ENCODE results near the gene PBX3. TPM values are rescaled to one million over a fixed set of nuclear protein-coding genes. Genes with fewer than 3 reads are reported as not detected.

The PBX3 gene
- total RNA-seq, 1 donor from 2014 or later = 10.6 TPM

DNA sequence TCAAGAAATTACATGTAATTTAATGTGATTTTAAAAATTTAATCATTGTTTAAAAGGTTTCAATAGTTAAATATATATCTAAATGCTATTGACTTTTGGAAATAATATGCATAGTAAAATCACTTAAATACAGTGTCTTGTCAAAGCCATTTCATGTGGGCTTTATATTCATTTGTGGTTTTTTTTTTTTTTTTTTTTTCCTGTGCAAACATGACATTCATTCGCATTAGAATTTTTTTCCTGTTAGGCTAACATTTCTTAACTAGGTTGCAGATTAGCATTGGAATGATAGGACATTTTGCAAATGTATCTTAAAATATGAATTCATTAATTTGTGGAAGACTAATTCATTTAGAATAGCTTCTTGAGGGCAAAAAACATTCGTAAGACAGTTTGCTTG lies 149.8 kb downstream of the PBX3 start:
- DNase-seq (ENCODE audit: low read depth) = no peak
- Histone ChIP-seq H3K36me3 (ENCODE audit: control insufficient read depth, insufficient read depth, low read length) (no peaks in the 10 kb centered on the region), H3K27me3 (ENCODE audit: control insufficient read depth, insufficient read depth, low read length) (no peaks in the 10 kb centered on the region), H3K4me3 (ENCODE audit: low read depth, low read length) (no peak overlapping the region)
- TF ChIP-seq, protein P1, sequence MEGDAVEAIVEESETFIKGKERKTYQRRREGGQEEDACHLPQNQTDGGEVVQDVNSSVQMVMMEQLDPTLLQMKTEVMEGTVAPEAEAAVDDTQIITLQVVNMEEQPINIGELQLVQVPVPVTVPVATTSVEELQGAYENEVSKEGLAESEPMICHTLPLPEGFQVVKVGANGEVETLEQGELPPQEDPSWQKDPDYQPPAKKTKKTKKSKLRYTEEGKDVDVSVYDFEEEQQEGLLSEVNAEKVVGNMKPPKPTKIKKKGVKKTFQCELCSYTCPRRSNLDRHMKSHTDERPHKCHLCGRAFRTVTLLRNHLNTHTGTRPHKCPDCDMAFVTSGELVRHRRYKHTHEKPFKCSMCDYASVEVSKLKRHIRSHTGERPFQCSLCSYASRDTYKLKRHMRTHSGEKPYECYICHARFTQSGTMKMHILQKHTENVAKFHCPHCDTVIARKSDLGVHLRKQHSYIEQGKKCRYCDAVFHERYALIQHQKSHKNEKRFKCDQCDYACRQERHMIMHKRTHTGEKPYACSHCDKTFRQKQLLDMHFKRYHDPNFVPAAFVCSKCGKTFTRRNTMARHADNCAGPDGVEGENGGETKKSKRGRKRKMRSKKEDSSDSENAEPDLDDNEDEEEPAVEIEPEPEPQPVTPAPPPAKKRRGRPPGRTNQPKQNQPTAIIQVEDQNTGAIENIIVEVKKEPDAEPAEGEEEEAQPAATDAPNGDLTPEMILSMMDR (IDR thresholded peaks at IDR 0.05; ENCODE audit: insufficient read depth, low read length, poor library complexity, severe bottlenecking) = no peak

DNA sequence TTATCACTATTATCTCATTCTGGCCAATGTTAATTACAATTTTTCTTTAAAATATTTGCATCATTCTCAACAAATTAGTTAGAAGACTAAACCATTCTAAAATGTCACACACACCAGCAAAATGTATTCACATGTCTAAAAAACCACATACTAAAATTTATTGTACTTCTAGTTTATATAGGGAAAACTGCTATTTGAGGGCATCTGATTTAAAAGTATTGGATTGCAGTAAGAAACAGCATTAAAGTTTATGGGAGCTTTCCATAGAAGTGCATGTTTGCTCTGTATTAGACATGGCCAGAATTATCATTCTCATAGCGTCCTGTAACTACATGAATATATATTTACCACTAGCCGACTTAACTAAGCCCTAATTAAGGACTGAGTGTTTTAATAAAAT lies 150.3 kb downstream of the PBX3 start:
- no peaks in the 10 kb centered on the region for H3K36me3 ChIP-seq (ENCODE audit: control insufficient read depth, insufficient read depth, low read length)
- TF ChIP-seq, protein P1 (IDR thresholded peaks at IDR 0.05; ENCODE audit: insufficient read depth, low read length, poor library complexity, severe bottlenecking) = no peak
- H3K27me3 ChIP-seq (ENCODE audit: control insufficient read depth, insufficient read depth, low read length) = no peaks in the 10 kb centered on the region
- no peak for DNase-seq (ENCODE audit: low read depth)
- no peak overlapping the region for H3K4me3 ChIP-seq (ENCODE audit: low read depth, low read length)

DNA sequence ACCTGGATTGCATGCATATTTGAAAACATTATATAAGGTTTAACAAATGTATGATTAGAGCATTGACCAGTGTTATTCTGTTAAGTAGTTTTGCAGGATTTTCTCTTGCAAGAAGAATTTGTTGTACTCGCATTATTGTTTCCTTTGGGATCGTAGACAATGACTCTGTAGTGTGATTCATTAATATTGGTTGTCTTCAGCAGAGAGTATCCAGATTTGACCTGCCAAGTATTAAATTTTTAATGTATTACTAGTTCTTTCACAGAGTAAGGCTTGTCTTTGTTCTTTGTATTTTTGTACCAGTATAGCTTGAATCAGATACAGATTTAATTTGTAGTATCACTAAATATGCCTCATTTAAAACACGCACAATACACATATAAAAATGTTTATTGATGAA lies 155.0 kb downstream of the PBX3 start:
- TF ChIP-seq, protein P1 (IDR thresholded peaks at IDR 0.05; ENCODE audit: insufficient read depth, low read length, poor library complexity, severe bottlenecking) = no peak
- Histone ChIP-seq H3K27me3 (ENCODE audit: control insufficient read depth, insufficient read depth, low read length) (no peaks in the 10 kb centered on the region), H3K4me3 (ENCODE audit: low read depth, low read length) (no peak overlapping the region), H3K36me3 (ENCODE audit: control insufficient read depth, insufficient read depth, low read length) (no peaks in the 10 kb centered on the region)
- no peak for DNase-seq (ENCODE audit: low read depth)

DNA sequence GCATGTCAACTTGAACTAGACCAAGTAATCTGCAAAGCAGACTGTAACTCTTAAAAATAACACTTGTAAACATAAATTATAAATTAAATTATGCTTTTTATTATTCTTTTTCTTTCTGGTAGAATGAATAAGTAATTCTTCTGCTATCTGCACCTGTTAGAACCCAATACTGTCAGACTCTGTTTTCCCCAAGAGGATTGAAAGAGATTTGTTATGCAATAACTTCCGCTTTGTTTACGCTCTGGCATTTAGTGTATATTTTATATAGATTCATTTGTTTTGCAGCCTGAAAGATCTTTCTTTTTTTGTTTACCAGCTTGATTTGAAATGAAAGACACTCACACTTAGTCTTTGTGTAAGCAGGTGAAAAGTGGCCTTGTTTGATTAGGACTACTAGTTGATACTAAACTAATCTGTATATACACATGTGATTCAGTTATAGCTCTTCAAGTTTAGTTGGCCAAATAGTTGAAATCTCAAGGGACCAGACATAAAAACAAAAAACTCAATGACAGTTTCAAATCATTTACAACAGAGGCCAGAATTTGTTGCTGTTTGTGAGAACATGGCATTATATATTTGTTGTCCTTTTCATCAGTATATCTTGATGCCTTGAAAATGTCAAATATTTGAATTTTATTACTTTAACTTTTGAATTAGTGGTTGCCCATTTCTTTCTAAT lies 155.8 kb downstream of the PBX3 start:
- DNase-seq (ENCODE audit: low read depth) = no peak
- Histone ChIP-seq H3K36me3 (ENCODE audit: control insufficient read depth, insufficient read depth, low read length) (no peaks in the 10 kb centered on the region), H3K4me3 (ENCODE audit: low read depth, low read length) (no peak overlapping the region), H3K27me3 (ENCODE audit: control insufficient read depth, insufficient read depth, low read length) (no peaks in the 10 kb centered on the region)
- TF ChIP-seq, protein P1 (IDR thresholded peaks at IDR 0.05; ENCODE audit: insufficient read depth, low read length, poor library complexity, severe bottlenecking) = no peak

DNA sequence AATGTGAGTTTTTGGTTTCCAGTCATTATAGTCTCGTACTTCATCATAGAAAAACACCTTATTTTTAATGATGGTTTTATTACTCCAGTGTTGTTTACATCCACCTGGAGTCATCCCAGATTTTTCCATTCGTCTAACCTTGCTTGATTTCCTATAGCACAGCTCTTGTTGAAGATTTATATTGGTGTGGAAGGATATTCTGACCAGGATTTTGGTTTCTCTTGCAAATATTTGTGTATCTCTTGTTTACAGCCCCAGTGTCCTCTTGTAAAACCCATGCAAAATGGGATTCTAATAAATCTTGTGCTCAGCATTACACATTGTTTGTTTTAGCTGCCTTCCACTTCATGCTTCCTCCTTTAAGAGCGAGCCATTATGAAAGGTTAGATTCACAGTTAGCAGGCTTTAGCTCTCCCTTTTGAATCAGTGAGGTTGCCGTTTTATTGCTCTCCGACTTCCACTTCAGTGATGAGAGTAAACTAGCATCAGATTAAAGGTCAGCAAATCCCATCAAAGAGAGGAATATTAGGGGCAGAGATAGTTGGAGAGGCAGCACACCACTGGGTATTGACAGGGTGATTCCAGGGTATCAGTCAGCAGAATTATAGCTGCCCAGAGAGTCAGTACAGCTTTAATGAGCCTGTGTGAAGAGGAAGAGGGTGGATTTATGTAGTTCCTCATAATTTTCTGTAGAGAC lies 157.1 kb downstream of the PBX3 start:
- no peaks in the 10 kb centered on the region for H3K36me3 ChIP-seq (ENCODE audit: control insufficient read depth, insufficient read depth, low read length)
- H3K27me3 ChIP-seq (ENCODE audit: control insufficient read depth, insufficient read depth, low read length) = no peaks in the 10 kb centered on the region
- no peak overlapping the region for H3K4me3 ChIP-seq (ENCODE audit: low read depth, low read length)
- DNase-seq (ENCODE audit: low read depth) = no peak
- TF ChIP-seq, protein P1 (IDR thresholded peaks at IDR 0.05; ENCODE audit: insufficient read depth, low read length, poor library complexity, severe bottlenecking) = no peak

Data from kidney epithelial cell (primary cell).